Activated T-helper 1 cell treated with anti-CD3 and anti-CD28 coated beads, Interleukin-12 subunit alpha, Interleukin-12 subunit beta, Interleukin-2, Interleukin-4 antibody, amounts not matched to agents 30 ng/mL and 10 ng/mL and 1 ng/mL, durations not matched to agents 14 hours and 24 hours and 36 hours (primary cell): Measurements from ENCODE around the gene MRPL23. TPM values are rescaled to one million over a fixed set of nuclear protein-coding genes. Genes with fewer than 3 reads are reported as not detected.

Experiments used
- DNase-seq: peaks from one replicate; pipeline ENCODE4 v3.0.0; 2021; ENCODE audit warnings: low spot score
- H3K27ac Mint-ChIP-seq: one replicate; pipeline ENCODE4 v1.8.0; 2021; ENCODE audit warnings: mild to moderate bottlenecking, mixed read lengths
- H3K27me3 Mint-ChIP-seq: one replicate; pipeline ENCODE4 v1.8.0; 2022; ENCODE audit warnings: mild to moderate bottlenecking, moderate library complexity, mixed read lengths; ENCODE audit not compliant: insufficient read depth
- H3K36me3 Mint-ChIP-seq: one replicate; pipeline ENCODE4 v1.8.0; 2021; ENCODE audit warnings: low read depth, mixed read lengths
- H3K4me1 Mint-ChIP-seq: one replicate; pipeline ENCODE4 v1.8.0; 2021; ENCODE audit warnings: low read depth, mixed read lengths
- H3K4me3 Mint-ChIP-seq: one replicate; pipeline ENCODE4 v1.8.0; 2021; ENCODE audit warnings: mild to moderate bottlenecking, moderate library complexity, mixed read lengths
- H3K9me3 Mint-ChIP-seq: one replicate; pipeline ENCODE4 v1.8.0; 2021; ENCODE audit warnings: mixed read lengths
- intact Hi-C: fragments of 100-400 bp; cut with micrococcal nuclease; formaldehyde crosslinking; loops from one replicate; pipeline ENCODE4 v1.15.1; 2024
- total RNA-seq: library from RNA; stranded (reverse); gene quantifications from 2 replicates; pipeline ENCODE4 v1.2.3, GENCODE V29; 2022

The MRPL23 gene
- total RNA-seq, 1 donor from 2014 or later, result 58.5 TPM

- Mint-ChIP-seq H3K9me3 (no peaks in the 10 kb centered on the region), H3K36me3 (no peaks in the 10 kb centered on the region), H3K27ac (no peak overlapping the region), H3K27me3 (peaks cover 3% of the 10 kb centered on the region), H3K4me3 (no peak overlapping the region), H3K4me1 (peaks cover 4% of the 10 kb centered on the region)
- DNase-seq, result no peak
- intact Hi-C loops, result no loop called here
These were observed 22.3 kb upstream of the MRPL23 start for GRCh38 chr11:1924646-1925372.

- H3K4me1 Mint-ChIP-seq, result peaks cover 4% of the 10 kb centered on the region
- no peak overlapping the region for H3K27ac Mint-ChIP-seq
- no peak overlapping the region for H3K4me3 Mint-ChIP-seq
- intact Hi-C loops, result no loop called here
- no peaks in the 10 kb centered on the region for H3K9me3 Mint-ChIP-seq
- peaks cover 3% of the 10 kb centered on the region for H3K27me3 Mint-ChIP-seq
- no peak for DNase-seq
- H3K36me3 Mint-ChIP-seq, result no peaks in the 10 kb centered on the region
These were observed 21.6 kb upstream of the MRPL23 start for GRCh38 chr11:1925373-1926155.

GRCh38 chr11:1926156-1927025, 20.7 kb upstream of the MRPL23 start:
- H3K27me3 Mint-ChIP-seq, result peaks cover 3% of the 10 kb centered on the region
- no peak overlapping the region for H3K4me3 Mint-ChIP-seq
- no peaks in the 10 kb centered on the region for H3K36me3 Mint-ChIP-seq
- intact Hi-C loops, result no loop called here
- H3K27ac Mint-ChIP-seq, result no peak overlapping the region
- no peaks in the 10 kb centered on the region for H3K9me3 Mint-ChIP-seq
- DNase-seq, result no peak
- H3K4me1 Mint-ChIP-seq, result peaks cover 4% of the 10 kb centered on the region

GRCh38 chr11:1927026-1927847, 19.9 kb upstream of the MRPL23 start:
- Mint-ChIP-seq H3K4me3 (no peak overlapping the region), H3K36me3 (no peaks in the 10 kb centered on the region), H3K27ac (no peak overlapping the region), H3K9me3 (no peaks in the 10 kb centered on the region), H3K27me3 (peaks cover 3% of the 10 kb centered on the region), H3K4me1 (peaks cover 4% of the 10 kb centered on the region)
- no peak for DNase-seq
- intact Hi-C loops, result no loop called here

- H3K27ac Mint-ChIP-seq, result no peak overlapping the region
- H3K4me3 Mint-ChIP-seq, result no peak overlapping the region
- no peaks in the 10 kb centered on the region for H3K36me3 Mint-ChIP-seq
- intact Hi-C loops, result no loop called here
- H3K9me3 Mint-ChIP-seq, result no peaks in the 10 kb centered on the region
- no peak for DNase-seq
- peaks cover 4% of the 10 kb centered on the region for H3K27me3 Mint-ChIP-seq
- peaks cover under 1% of the 10 kb centered on the region for H3K4me1 Mint-ChIP-seq
These were observed 19.2 kb upstream of the MRPL23 start for GRCh38 chr11:1927848-1928469.

GRCh38 chr11:1928470-1928890, 18.7 kb upstream of the MRPL23 start:
- DNase-seq, result no peak
- Mint-ChIP-seq H3K27me3 (peaks cover 4% of the 10 kb centered on the region), H3K36me3 (no peaks in the 10 kb centered on the region), H3K4me3 (no peak overlapping the region), H3K27ac (no peak overlapping the region), H3K9me3 (no peaks in the 10 kb centered on the region), H3K4me1 (no peaks in the 10 kb centered on the region)
- intact Hi-C loops, result no loop called here

- Mint-ChIP-seq H3K4me1 (no peaks in the 10 kb centered on the region), H3K27ac (no peak overlapping the region), H3K36me3 (no peaks in the 10 kb centered on the region), H3K27me3 (peaks cover 2% of the 10 kb centered on the region), H3K4me3 (no peak overlapping the region), H3K9me3 (no peaks in the 10 kb centered on the region)
- intact Hi-C loops, result no loop called here
- no peak for DNase-seq
These were observed 18.1 kb upstream of the MRPL23 start for GRCh38 chr11:1928891-1929541.

DNA sequence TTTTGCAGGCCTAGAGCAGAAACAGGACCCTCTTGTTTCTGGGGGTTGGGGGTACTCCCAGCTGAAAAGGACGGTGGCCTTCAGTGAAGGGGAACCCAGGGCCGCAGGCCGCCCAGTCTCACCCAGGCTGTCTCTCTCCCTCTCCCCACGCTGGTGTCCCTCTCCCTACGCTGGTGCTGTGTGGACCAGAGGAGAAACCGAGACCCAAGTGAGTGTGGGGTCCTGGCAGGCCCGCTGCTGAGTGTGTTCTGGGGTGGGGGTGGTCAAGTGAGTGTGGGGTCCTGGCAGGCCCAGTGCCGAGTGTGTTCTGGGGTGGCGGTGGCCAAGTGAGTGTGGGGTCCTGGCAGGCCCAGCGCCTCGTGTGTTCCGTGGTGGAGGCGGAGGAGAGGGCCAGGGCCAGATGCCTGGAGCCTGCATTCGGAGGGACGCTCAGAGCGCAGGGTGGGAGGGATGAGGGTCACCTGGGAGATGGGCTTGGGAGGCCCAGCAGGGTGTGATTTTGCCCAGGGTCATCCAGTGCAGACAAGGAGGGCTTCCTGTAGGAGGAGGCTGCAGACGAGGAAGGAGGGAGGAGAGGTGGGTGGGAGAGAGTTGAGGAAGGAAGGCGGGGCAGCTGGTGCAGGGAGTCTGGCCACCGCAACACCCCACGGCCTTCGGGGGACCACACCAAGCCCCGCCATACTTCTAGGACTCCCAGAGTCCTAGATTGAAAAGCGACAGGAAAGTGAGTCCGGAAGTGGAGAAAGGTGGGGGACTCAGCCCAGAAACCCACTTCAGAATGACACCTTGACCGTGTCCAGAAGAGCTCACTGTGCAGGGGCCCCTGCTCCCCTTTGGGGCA, 17.3 kb upstream of the MRPL23 start:
- Mint-ChIP-seq H3K4me3 (no peak overlapping the region), H3K9me3 (no peaks in the 10 kb centered on the region), H3K27ac (no peak overlapping the region), H3K27me3 (peaks cover 2% of the 10 kb centered on the region), H3K36me3 (no peaks in the 10 kb centered on the region), H3K4me1 (no peaks in the 10 kb centered on the region)
- DNase-seq, result no peak
- intact Hi-C loops, result no loop called here

DNA sequence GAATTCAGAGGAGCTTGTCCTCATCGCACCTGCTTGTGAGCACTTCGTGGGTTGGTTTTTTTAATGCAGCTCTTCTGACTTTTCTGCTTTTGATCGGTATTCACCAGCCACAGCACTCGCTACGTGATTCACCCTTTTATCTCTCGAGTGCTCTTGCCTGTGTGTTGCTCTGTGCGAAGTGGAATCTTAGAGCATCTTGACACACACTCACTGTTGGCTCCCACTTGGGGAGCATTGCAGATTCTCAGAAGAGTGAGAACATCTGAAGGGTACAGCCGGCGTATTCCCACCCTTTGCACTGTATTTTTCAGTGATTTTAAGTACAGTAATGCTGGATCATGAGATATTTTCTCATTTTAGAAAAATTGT, 16.7 kb upstream of the MRPL23 start:
- H3K27ac Mint-ChIP-seq, result no peak overlapping the region
- DNase-seq, result no peak
- H3K4me1 Mint-ChIP-seq, result no peaks in the 10 kb centered on the region
- no peak overlapping the region for H3K4me3 Mint-ChIP-seq
- no peaks in the 10 kb centered on the region for H3K9me3 Mint-ChIP-seq
- H3K36me3 Mint-ChIP-seq, result no peaks in the 10 kb centered on the region
- peaks cover 2% of the 10 kb centered on the region for H3K27me3 Mint-ChIP-seq
- intact Hi-C loops, result no loop called here

DNA sequence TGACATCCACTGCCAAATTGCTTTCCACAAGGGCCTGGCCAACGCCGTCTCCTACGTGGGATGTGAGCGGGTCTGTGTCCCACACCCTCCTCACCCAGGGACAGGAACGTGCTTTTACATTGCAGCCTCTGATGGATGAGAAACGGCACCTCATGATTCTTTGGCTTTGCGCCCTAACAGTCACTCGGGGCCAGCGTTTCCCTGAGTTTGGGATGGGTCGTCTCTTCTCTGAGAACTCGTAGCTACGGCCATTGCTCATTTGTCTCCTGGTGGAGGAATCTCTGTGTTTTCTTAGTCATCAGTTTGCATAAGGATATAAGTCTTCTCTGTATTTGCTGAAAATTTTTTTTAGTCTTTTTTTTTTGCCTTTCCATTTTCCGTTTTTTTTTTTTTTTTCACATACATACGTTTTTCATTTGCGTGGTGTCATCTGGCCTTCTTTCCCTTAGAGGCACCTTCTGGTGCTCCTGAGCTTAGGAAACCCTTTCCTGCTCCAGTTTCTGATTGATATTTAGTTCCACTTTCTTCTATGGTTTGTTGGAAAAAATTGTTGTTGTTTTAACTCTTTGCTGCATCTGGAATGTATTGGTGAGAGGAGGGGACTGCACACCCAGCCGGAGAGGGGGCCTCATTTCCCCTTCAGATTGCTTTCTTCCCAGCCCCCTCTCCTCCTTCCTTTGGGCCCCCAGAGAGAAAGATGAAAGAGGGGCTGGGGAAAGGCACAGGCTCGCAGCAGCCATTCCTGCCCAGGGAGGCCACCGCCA, 15.6 kb upstream of the MRPL23 start:
- Mint-ChIP-seq H3K9me3 (no peaks in the 10 kb centered on the region), H3K36me3 (no peaks in the 10 kb centered on the region), H3K4me3 (no peak overlapping the region), H3K27ac (no peak overlapping the region), H3K27me3 (peaks cover 2% of the 10 kb centered on the region), H3K4me1 (no peaks in the 10 kb centered on the region)
- intact Hi-C loops, result no loop called here
- DNase-seq, result no peak

- H3K4me1 Mint-ChIP-seq, result no peaks in the 10 kb centered on the region
- H3K27me3 Mint-ChIP-seq, result peaks cover 2% of the 10 kb centered on the region
- H3K4me3 Mint-ChIP-seq, result no peak overlapping the region
- H3K27ac Mint-ChIP-seq, result no peak overlapping the region
- intact Hi-C loops, result no loop called here
- no peaks in the 10 kb centered on the region for H3K36me3 Mint-ChIP-seq
- no peak for DNase-seq
- H3K9me3 Mint-ChIP-seq, result no peaks in the 10 kb centered on the region
These were observed 15.0 kb upstream of the MRPL23 start for GRCh38 chr11:1932105-1932480.
